Cortex of kidney (tissue), 1 donor: ENCODE data around the gene SIRPA.

Source experiments
- DNase-seq: peaks from one replicate; lab custom pipeline; 2025; lab: John Stamatoyannopoulos, UW

SIRPA gene

DNA sequence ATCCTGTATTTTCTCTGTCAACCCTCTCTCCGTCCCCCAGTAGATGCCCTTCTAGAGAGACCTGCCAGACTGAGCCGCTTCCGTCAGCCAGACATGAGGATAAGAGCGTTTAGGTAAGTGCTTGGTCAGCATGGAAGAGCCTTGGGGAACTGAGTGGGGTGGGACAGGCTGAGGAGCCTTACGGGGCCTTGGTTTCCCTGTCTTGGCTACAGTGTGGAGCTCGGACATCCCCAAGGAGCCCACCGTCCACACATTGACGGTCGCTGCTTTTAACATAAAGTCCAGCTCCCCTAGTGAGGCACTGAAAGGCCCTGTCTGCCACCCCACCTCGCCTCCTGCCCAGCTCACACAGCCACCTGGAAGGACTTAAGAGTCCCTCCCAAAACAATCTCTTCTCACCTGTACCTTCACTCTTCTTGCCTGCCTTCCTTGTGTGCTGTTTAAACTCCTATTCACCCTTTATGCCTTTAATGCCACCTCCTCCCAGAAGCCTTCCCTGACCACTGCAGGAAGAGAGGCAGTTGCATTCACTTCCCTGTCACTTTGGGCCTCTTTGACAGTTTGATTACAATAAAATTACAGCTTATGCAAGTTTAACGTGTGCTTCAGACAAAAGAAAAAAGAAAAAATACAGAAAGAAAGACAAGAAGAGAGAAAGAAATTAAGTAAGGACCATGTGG, 56.4 kb downstream of the SIRPA start:
- DNase-seq = no peak

DNA sequence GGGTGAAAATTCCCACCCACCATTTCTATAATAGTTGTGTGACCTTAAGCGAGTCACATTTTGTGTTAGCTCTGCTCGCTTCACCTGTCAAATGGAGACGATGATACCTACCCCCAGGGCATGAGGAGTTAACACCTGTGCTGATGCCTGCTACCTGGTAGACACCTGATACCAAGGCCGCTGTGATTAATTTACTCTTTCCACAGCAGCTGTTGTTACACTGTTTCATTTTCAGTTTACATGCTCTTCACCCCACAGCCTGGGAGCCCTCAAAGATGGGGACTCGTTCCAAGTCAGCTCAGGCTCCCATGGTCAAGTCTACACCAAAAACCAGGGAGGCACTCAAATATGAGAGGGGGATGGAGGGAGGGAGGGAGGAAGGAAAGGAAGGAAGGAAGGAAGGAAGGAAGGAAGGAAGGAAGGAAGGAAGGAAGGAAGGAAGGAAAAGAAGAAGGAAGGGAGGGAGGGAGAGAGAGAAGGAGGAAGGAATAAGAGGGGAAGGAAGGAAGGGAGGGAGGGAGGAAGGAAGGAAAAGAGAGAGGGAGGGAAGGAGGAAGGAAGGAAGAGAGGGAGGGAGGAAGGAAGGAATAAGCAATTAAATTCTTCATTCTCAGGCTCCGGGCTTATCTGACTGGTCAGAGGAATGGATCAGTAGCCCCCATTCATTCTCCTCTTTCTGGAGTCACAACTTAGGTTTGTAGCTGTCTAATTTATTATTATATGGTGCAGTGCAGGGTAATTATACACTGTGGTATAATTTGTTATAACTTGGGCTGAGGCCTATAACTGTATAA, 57.7 kb downstream of the SIRPA start:
- no peak for DNase-seq

DNA sequence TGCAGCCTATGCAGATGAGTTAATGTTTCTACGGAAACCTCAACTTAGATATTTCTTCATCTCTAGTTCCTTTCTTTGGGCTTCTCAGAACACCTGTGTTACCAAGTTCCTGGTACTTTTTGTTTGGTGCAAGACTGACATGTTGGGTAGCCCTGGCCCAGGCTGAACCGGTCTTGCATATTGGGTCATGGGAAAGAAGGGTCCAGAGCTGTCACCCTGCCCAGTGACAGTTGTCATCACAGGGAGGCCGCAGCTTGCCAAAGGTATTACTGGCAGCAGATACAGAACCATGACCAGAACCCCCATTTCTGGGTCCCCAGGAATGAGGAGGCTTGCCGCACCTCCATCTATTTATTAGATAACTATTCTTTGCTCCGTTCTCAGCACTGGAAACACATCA, 58.4 kb downstream of the SIRPA start:
- DNase-seq = no peak

DNA sequence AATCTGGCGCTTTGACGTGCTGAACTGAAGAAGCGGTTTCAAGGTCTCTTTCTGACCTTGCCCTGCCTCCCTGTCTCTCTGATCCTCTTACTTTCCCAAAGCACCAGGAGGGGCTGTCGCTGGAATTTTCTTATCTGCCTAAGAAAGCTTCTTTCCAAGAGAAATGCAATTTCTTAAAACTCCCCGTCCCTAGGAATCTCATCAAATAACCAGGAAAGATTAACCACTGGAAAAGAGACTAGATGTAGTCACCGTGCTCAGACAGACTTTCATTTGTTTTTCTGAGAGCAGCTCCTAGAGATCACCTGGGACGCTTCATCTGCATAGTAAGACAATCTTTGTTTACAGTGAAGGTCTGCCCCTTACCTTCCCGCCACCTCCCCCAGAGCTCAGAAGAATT, 60.0 kb downstream of the SIRPA start:
- no peak for DNase-seq

DNA sequence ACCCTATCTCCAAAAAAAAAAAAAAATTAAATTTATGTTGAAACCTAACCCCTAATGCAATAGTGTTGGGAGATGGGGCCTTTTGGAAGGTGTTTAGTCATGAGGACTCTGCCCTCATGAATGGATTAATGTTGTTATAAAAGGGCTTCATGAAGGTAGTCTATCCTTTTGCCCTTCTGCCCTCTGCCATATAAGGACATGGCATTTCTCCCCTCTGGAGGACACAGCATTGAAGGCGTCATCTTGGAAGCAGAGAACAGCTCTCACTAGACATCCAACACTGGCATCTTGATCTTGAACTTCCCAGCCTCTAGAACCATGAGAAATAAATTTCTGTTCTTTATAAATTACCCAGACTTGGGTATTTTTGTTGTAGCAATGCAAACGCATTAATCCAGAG, 63.2 kb downstream of the SIRPA start:
- no peak for DNase-seq

DNA sequence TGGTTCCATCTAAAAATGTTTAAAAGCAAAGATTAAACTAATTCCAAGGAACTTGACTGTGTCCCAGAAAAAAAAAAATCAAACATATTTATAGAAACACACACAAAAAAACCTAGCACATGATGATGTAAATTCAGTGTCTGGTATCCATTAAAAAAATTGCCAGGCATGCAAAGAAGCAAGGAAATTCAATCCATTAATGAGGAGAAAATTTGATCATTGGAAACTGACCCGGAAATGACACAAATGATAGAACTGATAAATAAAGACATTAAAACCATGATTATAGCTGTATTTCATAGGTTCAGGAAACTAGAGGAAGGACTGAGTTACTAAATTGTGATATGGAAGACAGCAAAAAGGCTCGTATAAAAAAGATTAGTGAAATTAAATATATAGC, 63.9 kb downstream of the SIRPA start:
- no peak for DNase-seq

DNA sequence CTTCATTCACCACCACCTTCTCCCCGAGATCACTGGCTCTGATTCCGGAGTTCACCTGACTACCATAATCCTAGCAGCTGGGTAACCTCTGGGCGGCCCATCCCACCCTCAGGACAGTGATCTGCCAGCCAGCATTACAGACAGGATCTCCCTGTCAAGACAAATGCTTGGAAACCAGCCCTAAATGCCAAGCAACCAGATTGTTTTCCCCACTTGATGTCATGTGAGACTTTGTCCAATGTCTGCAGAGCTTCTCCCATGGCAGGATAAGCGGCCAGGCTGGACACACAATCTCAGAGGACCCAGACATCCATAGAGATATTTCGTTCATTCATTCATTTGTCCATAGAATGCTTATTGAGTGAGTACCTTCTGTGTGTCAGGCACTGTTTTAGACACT, 66.2 kb downstream of the SIRPA start:
- DNase-seq = no peak

DNA sequence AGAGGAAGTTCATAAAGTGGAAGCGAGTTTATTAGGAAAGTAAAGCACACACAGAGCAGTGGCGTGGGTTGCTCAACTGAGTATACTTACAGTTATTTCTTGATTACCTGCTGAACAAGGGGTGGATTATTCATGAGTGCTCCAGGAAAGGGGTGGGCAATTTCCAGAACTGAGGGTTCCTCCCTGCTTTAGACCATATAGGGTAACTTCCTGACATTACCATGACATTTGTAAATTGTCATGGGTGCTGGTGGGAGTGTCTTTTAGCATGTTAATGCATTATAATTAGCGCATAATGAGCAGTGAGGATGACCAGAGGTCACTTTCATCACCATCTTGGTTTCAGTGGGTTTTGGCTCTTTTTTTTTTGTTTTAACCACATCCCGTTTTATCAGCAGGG, 68.9 kb downstream of the SIRPA start:
- DNase-seq = no peak

DNA sequence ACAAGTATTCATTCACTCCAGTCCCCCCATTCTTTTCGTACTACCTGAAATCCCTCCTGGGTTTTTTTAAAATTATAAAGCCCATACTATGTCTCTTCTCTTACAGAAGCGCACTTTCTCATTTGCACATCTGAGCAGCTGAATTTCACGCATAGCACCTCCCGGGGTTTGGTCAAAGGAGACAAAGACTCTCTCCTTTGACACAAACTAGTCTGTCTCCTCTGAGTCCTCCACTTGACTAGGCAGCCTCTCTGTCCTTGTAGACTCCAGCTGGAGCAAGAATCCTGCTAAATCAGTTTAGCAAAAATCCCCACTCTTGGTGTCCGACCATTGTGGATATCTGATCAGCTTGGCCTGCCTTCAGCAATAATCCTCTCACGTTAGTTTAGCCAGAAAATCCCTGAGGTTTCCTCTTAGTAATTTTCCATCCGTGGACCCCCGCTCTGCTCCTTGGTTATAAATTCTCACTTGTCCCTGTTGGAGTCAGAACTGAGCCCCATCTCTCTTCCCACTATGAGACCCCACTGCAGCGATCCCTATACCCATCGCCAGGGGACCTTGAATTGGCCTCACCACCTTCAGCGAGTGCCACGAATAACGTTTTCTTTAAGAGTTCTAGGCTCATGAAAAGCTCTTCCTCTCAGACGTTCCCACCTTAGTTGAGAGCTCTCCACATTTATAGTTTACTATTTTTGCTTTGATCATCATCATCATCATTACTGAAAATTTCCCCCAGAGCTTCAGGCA, 69.6 kb downstream of the SIRPA start:
- no peak for DNase-seq

DNA sequence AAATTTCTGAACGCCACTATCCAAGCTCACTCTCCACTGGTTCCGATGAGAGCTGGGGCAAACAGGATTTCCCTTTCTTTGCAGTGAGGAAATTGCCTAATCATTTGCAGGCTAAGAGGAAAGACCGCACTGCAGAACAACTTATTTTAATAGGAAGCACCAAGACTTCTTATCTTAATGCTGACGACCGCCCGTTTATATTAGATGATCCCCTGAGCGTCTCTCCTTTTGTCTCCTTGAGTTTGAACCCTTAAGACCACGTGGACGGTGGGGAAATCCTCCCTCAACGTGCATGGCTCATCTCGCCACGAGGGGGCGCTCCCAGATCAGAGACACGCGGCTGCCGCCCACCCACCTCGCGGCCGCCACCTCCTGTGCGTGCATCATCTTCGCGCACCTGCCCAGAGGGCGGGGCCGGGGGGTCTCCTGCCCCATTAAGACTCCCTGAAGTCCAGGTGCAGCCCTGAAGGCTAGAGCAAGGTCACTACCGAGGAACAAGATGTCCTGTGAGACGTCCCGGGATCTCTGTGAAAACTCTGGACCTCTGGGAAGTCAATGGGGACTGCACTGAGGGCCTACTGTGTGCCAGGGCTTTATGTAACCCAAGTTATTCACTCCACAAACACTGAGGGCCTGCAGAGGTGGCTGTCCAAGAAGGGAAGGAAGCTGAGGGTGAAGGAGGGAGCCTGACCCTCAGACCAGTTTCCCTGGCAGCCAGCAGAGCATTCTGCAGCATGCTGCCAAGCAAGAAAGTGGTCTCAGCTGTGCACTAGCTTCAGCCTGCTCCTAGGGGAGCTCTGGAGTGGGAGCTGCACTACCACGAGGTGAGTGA, 70.5 kb downstream of the SIRPA start:
- no peak for DNase-seq

DNA sequence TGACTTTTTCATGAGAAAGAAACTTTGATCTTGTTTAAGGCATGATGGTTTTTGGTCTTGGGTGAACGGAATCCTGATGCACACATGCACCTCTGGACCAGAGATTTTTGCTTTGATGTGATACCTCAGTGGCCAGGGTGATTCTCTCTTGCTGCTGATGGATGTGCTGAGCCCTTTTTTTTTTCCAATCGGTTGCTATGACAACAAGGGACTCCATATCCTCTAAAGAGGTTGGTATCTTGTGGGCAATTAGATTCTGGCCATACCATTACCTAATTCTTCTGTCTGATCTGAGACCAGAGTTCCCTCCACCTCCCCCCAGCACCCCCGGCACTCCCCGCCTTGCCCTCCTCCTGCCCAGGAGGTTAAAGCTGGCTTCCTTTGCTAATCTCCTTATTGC, 73.8 kb downstream of the SIRPA start:
- DNase-seq = no peak

DNA sequence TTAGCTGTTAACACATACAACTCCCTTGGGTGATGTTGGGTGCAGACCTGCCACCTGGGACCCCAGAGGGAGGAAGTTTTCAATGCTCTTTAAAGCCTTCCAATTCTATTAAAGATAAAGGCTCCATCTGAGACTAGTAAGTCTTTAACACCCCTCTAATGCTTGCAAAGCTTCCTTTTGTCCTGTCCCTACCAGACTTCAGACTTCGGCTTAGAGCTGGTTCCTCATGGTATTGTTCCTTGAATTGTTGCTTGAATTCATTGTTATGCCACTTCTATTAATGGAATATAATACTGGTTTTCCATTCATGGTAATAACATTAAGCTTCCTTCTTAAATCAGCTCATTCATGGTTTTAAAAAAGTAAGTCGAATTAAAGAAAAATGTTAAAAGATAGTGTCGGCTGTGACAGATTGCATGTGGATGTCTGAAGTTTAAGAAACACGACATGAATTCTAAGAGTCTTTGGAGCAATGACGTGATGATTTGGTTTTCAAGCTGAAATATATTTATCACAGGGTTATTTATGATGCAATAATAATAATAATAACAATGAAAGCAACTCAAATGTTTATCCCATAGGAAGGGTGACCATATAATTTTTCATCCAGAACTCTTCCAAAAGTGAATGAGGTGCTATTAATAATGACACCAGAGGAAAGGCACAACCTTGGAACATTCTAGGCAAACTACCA, 76.8 kb downstream of the SIRPA start:
- DNase-seq = no peak

DNA sequence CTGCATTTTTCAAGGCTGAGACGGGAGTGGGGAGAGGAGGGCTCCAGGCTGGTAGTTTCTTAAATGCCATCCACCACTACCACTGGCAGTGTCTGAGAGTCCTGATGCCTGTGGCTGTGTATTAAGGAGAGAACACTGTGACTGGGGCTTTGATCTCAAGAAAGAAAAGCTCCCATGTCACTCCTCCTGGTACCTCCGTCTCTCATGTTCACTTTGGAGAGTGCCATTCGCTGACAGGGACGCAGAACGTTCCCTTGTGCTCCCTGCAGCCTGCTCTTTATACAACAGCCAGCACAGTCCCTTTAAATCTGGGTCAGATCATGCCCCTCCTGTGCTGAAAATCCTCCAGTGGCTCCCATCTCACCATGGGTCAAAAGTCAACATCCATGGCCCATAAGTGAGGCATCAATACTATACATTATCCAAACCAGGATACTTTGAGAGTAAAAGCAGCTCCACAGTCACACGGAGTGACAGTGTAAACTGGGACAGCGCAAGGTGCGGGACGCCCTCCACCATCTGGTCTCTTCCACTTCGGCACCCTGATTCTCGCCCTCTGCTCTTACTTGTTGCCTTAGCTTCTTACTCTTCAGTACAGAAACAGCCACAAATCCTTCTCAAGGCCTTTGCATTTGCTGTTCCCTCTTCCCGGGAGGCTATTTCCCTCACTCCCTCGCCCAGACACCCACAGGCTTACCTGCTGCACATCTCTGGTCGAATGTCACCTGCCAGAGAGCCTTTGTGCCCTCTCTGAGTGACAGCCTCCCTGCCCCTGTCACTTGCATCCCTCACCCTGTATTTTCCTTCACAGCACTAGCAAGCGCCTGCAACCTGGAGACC, 78.6 kb downstream of the SIRPA start:
- DNase-seq = no peak

DNA sequence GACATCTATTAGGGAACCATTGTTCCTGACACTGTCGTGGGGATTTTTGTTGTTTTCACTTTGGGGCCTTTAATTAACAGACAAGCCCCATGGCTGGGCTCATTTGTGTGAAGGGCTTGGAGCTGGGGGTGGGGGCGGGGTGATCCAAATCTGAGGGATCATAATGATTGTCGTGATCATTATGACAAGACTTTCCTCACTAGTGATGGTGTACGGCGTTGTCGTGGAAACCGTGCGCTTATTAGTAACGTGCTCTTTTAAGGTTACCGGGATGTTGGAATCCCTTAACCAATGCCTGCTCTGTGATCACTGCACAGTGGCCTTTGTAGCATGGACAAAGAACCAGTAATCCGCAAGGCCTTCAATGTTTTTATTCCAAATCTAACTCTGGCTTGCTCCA, 80.1 kb downstream of the SIRPA start:
- DNase-seq = no peak

DNA sequence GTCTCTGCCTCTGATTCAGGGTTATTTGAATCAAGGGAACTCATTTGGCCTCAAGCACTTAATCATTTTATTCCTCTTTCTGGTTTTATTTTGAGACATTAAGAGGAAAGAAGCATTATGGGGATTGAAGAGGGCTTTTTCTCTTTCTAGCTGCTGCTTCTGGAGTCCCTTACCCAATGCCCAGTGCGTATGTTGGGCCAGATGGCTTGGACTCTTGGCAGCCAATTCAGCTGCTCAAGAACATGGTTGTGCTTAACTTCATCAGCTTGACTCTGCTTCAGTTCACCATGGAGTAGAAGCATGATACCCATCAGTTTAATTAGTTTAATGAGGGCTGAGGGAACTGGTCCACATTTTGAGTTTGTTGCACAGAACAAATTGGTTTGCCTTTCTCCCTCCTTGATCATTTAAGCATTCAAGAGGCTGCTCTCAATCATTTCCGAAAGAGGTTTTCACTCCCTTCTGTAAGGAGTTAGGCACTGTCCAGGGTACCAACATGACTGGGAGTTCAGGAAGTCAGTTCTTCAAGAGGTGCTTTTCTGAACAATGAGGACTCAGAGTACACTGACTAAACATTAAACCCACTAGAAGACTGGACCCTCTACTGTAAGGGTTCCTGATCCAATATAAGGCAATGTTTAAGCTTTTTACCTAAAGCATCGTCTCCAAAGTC, 84.0 kb downstream of the SIRPA start:
- no peak for DNase-seq

DNA sequence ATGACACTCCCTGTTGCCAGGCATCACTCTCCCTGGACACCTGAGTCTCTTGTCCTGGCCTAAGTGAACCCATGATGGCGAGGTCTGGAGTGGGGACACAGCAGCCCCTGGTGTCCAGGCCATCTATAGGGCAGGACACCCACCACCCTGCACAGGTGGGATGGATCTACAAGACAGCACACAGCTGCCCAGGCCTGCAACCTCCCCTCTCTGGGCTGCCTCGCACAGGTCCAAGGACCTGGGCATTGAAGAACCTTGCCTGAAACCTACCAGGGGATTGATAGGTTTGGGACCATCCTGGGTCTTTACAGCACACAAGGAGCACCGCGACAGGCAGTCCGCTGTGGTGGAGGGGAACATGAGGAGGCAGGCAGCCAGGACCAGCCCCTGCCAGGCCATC, 87.5 kb downstream of the SIRPA start:
- no peak for DNase-seq

DNA sequence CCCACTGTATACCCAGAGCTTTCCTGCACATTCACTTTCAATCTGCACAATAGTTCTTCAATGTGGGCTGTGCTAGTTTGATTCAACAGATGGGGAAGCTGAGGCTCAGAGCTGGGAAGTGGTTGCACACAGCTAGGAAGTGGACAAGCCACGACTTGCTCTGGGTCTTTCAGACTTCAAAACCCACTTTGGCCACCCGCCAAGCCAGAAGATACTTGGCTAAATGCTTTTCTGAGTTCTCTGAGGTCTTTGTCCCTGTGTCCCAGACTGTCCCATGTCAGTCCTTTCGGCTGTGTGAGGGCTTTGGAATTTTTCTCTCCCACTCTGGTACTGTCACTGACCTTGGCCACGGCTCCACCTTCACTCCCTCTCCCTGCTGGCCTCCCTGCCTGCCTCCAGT, 88.1 kb downstream of the SIRPA start:
- no peak for DNase-seq

DNA sequence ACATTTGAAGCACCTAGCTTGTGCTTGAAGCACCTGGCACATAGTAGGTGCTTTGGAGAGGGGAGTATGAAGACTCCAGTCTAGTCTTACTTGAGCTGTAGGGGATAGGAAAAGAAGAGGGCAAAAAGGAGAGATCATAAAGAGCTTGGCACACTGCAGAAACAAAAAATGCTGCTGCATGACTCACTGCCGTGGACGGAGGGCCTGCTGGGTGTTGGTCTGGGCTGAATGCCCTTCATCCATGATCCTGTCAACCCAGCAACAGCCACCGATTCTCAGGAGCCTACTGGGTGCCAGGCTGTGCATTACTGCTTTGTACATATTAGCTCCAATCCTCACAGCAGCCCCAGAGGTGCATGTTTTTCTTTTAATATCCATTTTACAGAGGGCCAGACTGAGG, 92.6 kb downstream of the SIRPA start:
- no peak for DNase-seq
